ENCODE results near the gene DTNA.
"Not testable (repeated sequence)": the region's sequence is repeated elsewhere in the genome, so short reads cannot be mapped to it uniquely, and the experiment has no call there.

The DTNA gene

DNA sequence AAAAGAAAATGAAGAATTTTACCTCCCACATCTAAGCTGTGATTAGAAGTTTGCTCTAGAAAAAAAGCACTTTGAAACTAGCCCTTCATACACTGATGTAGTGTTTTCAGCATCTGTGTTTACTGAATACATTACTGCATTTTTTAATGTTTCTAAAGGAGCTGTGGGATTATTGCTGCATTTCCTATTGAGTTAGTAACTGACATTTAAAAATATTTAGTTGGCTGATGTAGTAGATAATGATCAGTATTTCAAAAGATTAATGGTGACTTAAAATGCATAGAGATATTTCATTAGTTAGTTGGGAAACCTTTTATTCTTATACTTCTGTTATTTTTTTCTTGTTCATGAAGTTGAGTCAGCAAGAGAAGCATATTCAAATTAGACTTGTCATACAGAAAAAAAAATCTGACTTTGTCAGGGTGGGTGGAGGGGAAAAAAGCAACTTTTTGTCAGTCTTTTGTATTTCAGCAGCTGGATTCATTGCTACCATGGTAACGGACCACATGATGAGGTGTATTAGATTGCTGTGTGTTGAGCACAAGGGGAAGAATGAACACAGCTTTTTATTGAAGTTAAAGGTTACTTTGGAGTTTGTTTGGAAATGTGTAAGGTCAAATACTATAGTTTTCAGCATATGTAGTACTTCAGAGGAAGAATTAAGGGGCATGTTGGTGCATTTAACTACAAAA is at the start of gene DTNA:
Gene DTNA, plus strand, starts transcription at position 549 of the 692 bp plus-strand sequence. CDS start 45,679 bp downstream, outside the sequence.
- DNase-seq (ENCODE audit: insufficient read length, low spot score): no peak
- FAIRE-seq: no peak

DNA sequence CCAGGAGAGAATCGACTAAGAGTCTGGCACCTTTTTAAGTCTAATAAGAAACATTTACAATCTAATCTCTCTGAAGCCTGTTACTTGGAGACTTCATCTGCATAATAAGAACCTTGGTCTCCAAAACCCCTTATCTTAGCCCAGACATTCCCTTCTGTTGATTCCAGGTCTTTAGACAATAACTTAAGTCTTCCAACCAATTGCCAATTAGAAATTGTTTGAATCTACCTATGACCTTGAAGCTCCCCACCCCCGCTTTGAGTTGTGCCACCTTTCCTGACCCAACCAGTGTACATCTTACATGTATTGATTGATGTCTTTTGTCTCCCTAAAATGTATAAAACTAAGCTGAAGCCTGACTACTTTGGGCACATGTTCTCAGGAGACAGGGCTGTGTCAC is 49.5 kb upstream of the DTNA start:
- FAIRE-seq (no peak), DNase-seq (ENCODE audit: insufficient read length, low spot score) (no peak)

DNA sequence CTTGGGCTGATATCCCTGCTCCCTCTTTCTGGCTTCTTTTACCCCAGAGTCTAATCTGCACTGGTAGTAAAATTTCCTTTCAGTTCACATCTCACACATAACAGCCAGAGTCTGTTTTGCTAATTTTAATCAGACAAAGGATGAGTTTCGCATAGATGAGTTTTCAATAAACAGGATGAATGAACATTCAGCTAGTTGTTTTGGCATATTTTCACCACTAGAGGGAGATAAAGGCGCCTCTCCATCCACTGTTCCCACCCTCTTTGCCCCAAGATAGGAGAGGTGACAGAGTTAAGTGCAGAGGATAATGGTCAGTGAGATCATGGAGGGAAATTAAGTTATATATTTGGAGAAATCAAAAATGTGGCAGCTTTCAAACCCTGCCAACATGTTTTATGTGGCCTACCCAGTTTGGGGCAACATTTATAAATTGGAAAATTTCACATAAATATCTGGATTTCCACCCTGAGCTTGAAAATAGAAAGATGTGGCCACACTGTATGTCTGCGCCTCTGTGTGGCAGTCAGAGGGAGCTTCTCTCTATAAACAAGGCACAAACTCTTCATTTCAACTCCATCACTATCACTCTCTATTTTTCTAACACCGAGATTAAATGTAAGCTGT is 48.5 kb upstream of the DTNA start:
- DNase-seq (ENCODE audit: insufficient read length, low spot score) (peak; percentile 20), FAIRE-seq (peak; percentile 60)

DNA sequence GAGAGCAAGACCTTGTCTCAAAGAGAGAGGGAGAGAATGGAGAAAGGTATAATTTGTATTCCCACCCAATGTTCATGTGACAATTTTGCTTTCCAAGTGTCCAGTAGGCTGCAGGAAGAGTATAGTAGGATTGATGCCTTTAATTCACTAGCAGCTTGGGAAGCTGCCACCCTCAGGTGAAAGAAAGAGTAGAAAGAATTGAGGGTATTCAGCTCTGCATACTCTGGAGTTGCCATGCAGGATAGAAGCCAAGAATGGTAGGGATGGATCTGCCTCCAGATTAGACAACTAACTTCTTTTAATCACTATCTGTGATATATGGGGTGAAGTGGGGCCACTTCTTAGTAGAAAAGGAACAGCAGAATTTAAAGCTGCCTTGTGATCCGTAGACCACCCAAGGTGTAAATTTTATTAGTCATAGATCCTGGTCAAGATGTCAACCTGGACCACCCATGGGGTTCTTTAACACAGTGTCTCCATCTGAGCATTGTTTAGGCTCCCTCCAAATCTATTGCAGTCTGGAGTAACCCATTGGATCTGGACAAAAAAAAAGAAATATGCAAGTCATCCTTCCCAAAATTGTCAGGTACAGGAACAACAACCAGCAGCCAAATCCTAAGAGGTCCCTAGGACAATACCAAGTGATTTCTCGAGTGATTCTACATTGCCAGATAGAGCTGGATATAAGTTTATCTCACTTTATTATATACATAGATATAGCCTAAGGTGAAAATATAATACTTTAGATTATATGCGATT is 33.1 kb upstream of the DTNA start:
- DNase-seq (ENCODE audit: insufficient read length, low spot score) (no peak), FAIRE-seq (no peak)

DNA sequence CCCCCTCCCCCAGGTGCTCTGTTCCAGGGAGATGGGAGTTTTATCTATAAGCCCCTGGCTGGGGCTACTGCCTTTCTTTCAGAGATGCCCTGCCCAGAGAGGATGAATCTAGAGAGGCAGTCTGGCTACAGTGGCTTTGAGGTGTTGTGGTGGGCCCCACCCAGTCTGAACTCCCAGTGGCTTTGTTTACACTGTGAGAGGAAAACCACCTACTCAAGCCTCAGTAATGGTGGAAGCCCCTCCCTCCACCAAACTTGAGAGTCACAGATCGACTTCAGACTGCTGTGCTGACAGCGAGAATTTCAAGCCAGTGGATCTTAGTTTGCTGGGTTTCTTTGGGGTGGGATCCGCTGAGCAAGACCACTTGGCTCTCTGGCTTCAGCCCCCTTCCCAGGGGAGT is 20.3 kb upstream of the DTNA start:
- FAIRE-seq; DNase-seq (ENCODE audit: insufficient read length, low spot score): not testable (repeated sequence)

DNA sequence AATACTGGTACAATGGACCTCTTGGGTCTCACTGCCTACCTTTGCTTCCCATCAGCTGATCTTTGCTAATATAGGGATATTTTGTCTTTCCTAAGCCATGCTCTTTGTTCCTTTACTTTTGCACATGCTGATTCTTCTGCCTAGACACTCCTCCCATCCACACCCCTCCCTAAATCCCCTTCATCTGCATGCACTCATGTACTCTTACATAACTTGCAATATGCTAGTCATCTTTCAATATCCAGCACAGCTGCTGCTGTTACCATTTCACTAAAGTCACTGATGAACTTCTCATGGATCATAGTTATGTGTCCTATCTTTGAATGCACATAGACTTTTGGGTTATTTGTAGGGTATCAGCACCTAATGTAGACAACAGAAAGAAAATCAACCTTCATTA is 18.5 kb upstream of the DTNA start:
- FAIRE-seq: no peak
- DNase-seq (ENCODE audit: insufficient read length, low spot score): no peak

DNA sequence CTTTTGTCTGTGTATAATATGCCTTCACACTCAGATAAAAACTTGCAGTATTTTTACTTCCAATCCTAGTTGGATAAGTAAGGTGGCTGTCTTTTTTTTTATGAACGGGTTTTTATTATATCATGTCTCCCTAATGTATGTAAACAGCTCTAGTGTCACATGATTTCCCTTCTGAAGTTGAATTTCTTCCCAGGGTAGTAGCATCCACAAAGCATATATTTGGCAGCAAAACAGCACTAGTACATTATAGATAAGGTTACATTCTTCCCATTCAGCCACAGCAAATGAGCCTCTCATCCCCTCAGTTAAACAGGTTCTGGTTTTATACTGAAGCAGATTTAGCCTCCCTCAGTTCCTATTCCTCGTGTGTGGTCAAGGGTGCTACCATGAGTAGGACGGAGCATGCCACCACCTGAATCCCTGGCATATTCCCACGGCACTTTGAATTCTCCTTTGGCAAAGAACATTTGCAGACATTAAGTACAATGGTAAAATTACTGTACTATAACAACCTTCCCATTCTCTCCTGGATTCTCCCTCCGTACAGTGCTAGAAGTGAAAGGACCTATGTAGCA is 15.4 kb upstream of the DTNA start:
- FAIRE-seq: no peak
- no peak for DNase-seq (ENCODE audit: insufficient read length, low spot score)

DNA sequence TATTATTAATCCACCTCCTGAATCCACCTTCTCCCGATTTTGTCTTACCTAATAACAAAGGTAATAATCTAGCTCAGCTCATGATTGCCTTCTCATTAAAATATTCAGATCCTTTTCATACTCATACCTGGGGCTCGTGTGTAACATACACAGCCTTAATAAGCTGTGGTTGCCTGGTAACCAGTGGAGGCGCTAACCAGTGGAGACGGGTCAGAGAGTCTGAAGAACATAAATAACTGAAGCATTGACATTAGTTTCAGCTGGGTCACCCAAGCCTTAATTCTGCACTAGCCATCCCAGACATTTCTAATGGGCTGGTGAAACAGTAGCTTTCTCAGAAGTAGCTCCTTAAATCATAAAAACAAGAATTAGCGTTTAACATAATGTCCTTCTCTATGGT is 14.8 kb upstream of the DTNA start:
- no peak for DNase-seq (ENCODE audit: insufficient read length, low spot score)
- no peak for FAIRE-seq

DNA sequence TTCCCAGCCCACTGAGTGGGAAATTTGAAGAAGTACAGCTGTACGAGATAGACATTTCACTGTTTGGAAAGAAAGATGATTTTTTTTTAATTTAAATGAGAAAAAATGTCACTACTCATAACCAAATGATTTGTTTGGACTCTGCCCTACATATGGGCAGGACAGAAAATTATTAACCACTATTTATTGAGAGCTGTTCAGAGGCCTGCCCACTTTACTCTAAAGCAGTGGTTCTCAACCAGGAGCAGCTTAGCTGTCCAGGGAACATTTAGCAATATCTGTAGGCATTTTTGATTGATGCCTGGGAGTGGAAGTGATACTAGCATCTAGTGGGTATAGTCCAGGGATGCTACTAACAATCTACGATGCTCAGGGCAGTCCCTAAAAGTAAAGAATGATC is 13.4 kb upstream of the DTNA start:
- no peak for FAIRE-seq

DNA sequence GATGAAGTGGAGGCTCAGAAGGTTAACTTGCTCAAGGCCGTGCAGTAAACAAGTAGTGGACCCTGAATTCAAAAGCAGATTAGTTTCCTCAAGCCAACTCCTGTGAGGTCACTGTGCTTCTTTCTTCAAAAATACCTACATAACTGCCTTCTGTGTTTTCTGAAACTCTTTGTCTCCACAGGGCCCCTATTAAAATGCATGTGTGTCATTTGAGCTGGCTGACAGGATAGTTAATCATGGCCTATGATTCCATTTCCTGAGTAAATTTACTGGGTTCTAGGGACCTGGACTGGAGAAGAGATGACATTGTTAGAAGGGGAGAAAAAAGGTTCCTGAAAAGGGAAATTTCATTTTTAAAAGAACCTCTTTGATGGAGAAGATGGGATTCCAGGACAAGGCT is 12.9 kb upstream of the DTNA start:
- FAIRE-seq (no peak), DNase-seq (ENCODE audit: insufficient read length, low spot score) (no peak)

More for the DNA sequence above, 13.4 kb upstream of the DTNA start:
- no peak for DNase-seq (ENCODE audit: insufficient read length, low spot score)

DNA sequence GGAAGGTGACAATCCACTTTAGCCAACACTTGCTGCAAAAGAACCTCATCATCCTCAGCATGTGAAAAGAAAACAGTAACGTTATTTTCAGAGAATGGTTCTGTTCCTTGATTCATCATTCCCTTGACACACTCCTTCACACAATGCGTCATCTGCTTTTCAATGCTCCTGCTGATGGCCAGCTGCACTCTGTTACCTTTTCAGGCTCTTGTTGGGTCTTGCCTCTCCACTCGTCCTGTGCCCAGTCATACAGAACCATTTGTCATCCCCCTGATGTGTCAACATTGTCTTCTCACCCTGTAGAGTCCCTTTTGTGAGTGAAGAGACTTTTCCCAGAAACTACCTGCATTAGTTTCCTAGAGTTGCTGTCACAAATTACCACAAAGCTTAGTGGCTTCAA is 12.2 kb upstream of the DTNA start:
- FAIRE-seq: no peak
- no peak for DNase-seq (ENCODE audit: insufficient read length, low spot score)

DNA sequence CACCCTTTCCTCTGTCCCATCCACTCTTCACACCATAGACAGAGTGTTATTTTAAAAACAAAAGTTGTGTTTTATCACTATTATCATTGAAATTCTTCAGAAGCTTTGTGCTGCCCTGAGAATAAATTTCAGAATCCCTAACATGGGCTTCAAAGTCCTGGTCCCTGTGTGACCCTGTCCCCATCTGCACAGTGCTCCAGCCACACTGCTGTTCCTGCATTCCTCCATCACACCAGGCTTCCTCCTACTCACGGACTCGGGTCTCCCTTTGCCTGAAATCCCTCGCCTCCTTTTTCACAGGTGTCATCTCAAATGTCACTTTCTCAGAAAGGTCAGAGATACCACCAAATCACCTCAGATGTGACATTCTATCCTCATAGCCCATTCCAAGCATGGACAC is 8.2 kb upstream of the DTNA start:
- DNase-seq (ENCODE audit: insufficient read length, low spot score) (no peak), FAIRE-seq (no peak)

DNA sequence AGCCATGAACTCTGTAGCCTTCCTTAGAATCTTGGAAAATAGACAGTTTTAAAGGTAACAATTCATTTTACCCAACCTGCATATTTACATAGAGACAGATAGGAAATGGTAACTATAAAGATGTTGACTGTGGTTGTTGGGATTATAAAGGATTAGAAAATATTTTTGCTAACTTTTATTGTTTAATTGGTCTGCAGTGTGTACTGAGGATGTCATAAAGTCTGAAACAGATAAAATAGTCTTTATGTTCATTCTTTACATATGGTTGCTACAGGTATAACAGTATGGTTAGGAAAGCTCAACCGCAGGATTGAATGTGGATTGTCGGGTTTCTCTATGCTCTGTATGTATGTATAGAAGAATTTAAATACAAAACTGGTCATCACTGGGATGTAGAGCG is 7.3 kb upstream of the DTNA start:
- DNase-seq (ENCODE audit: insufficient read length, low spot score) (no peak), FAIRE-seq (no peak)

DNA sequence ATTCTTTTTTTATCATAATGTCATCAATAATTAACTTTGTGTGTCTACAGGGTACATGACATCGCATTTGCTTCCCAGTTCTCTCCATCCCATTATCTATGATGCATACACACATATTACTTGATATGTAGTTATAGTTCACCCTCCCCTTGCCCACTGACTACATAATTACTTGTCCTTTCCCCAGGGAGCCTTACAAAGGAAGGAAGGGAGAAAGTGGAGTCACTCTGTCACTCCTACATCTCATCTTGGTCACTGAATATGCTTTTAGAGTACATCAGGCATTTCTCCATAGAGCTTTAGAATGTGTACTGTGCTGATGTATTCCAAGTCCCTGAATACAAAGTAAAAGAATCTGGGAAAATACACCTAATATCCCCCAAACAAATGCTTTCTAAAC is 6.0 kb upstream of the DTNA start:
- FAIRE-seq (no peak), DNase-seq (ENCODE audit: insufficient read length, low spot score) (no peak)

DNA sequence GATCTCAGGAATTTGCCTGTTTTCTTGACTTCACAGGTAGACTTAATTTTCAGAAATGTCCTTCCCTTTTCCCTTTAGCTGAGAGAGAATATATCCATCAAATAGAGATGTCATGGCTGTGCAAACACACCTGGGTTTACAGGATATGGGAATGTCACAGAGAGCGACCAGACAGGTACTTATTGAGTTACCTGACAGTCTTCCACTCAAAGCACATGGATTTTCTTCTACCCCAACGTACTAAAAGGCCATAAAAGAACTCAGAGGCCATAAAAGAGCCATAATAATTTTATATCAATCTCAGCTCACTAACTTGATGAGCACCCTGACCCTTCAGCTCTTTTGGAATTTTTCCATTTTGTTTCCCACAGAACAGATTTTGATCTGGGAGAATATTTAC is 5.3 kb upstream of the DTNA start:
- FAIRE-seq: no peak
- DNase-seq (ENCODE audit: insufficient read length, low spot score): no peak

DNA sequence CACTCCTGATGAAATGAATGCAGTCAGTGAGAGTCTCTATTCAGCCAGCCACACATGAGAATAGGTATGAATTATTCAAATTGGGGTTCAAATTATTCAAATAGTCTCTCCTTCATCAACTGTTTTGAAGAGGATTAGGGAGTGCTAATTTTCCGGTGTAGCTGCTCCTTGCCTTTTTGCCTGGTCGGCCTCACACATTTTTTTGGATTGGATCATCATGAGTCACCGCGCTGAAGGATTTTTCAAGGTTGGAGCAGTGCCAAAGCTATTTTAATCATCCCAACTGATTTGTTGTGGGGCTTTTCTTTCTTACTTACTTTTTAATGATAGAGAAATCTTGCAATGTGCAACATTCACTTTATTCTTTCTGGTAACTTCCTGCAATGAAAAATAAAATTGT is 2.4 kb upstream of the DTNA start:
- FAIRE-seq (no peak), DNase-seq (ENCODE audit: insufficient read length, low spot score) (no peak)

DNA sequence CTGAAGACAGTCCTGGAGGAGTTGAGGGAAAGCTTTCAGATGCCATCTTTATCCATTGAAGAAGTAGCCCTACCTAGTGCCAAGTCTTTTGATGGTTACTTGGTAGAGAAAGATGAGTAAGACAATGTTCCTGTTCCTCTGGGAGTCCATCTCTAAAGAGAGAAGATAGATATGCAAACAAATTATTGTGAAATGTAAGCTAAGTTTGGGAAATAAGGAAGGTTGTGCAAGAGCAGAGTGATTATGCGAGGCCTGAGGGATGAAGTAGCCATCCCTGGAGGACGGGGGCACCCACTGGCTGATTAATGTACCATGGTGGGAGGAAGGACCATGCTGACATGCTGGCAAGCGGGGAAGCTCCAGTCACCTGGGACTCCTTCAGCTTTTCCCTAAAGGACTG is 994 bp upstream of the DTNA start:
- FAIRE-seq (no peak), DNase-seq (ENCODE audit: insufficient read length, low spot score) (no peak)

DNA sequence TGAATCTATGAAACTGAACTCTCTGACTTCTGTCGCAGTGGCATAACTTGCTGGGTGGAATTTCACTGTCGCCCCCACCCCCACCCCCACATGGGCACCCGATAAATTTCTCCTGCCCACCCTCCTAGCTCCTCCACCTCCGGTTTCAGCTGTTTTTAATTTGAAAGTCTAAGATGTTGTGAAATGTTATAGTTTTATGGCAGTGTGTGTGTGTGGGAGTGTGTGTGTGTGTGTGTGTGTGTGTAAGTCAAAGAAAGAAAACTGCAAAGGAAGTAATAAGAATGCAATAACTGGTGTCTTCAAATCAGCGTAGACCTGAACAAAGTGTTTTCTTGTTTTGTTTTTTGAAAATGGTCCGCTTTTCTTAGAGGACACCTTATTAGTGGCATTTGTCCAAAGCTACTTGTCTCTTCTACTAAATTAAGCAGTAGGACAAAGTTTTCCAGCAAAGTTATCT is 388 bp downstream of the DTNA start:
- FAIRE-seq: no peak
- DNase-seq (ENCODE audit: insufficient read length, low spot score): no peak

DNA sequence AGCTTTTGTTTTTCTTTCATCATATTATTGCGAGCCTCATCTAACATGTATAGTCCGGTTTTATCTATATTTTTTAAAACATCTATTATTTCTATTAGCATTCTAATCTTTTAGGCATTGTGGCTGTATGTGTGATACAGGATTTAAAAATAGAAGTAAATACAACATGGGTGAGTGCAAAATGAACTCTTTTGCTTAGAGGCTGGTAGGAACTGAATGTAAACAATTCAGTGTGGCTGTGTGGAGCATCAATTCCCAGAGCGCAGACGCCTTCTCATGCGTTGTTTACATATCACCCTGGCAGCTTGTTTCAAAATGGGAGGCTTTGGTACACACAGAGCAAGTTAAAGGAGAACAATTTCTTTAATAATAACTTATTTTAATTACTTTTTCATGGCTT is 836 bp downstream of the DTNA start:
- DNase-seq (ENCODE audit: insufficient read length, low spot score) (no peak), FAIRE-seq (no peak)

DNA sequence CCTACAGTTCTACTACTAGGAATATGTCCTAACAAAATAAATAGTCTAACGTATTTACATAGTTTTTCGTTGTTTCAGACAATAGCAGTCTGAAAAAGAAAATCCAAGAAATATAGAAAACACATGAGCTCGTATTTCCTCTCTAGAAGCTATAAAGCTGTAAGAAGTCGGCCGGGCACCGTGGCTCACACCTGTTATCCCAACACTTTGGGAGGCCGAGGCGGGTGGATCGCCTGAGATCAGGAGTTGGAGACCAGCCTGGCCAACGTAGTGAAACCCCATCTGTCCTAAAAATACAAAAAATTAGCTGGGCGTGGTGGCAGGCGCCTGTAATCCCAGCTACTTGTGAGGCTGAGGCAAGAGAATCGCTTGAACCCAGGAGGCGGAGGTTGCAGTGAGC is 6.0 kb downstream of the DTNA start:
- not testable (repeated sequence) for FAIRE-seq; DNase-seq (ENCODE audit: insufficient read length, low spot score)

DNA sequence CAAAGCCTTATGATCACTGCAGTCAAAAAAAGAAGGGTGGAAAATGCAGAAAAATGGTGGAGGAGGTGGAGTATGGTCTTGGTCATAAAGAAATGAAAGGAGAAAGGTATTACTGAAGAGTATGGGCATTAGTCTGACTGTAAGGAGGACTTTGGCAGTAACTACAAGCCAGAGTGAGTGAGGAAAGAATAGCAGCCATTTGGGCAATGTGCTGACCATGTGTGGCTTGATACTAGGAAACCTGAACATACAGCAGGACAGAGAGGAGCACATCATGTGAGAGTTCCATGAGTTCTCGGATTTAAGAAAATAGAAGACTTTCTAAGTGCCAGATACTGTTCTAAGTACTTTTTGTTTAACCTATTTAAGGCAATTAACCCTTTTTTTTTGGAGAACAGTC is 8.5 kb downstream of the DTNA start:
- FAIRE-seq (no peak), DNase-seq (ENCODE audit: insufficient read length, low spot score) (no peak)

DNA sequence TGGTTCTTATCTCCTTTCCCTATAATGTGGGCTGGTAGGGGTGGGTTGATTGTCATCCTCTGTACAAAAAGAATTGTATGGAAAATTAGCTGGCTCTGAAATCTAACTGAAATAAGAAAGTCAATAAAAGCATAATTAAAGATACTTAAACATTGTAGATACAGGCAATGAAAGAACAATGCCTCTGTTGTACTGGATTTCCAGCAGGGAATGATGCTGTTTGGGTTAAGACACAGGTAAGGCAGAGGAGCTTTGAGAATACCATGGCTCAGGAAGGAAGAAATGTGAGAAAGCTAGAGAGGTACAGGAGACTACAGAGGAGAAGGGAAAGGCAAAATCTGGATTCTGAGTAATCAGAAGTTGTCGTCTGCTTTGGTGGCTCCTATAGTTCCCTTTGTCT is 10.1 kb downstream of the DTNA start:
- DNase-seq (ENCODE audit: insufficient read length, low spot score) (no peak), FAIRE-seq (no peak)
